Calu3 (cell line): ENCODE measurements around the gene DYNLT2. TPM values are rescaled to one million over a fixed set of nuclear protein-coding genes. Genes with fewer than 3 reads are reported as not detected.
"Not testable (repeated sequence)": the region's sequence is repeated elsewhere in the genome, so short reads cannot be mapped to it uniquely, and the experiment has no call there.

Experiments
- BruUV-seq: library from RNA; stranded (reverse); fragments of 400-500 nt; replicated peaks from 2 replicates; lab custom pipeline; 2021; lab: Mats Ljungman, UMichigan
- CTCF ChIA-PET: fragments of 300-600 bp; sonication (Branson Sonifier 250); formaldehyde crosslinking; loops from one replicate; lab custom pipeline; 2022; ENCODE audit warnings: antibody characterized with exemption; lab: Charles Lee
- DNase-seq: peaks from one replicate; pipeline ENCODE4 v3.0.0; 2022
- H3K27ac Mint-ChIP-seq: one replicate; pipeline ENCODE4 v1.8.0; 2022; ENCODE audit warnings: mixed read lengths; ENCODE audit not compliant: unreplicated experiment
- H3K27me3 Mint-ChIP-seq: one replicate; pipeline ENCODE4 v1.8.0; 2022; ENCODE audit warnings: mixed read lengths; ENCODE audit not compliant: unreplicated experiment
- H3K36me3 Mint-ChIP-seq: one replicate; pipeline ENCODE4 v1.8.0; 2022; ENCODE audit warnings: mild to moderate bottlenecking, moderate library complexity, mixed read lengths; ENCODE audit not compliant: insufficient read depth, unreplicated experiment
- H3K4me1 Mint-ChIP-seq: one replicate; pipeline ENCODE4 v1.8.0; 2022; ENCODE audit warnings: mild to moderate bottlenecking, low read depth, mixed read lengths; ENCODE audit not compliant: unreplicated experiment
- H3K4me3 Mint-ChIP-seq: one replicate; pipeline ENCODE4 v1.8.0; 2022; ENCODE audit warnings: mild to moderate bottlenecking, low read depth, moderate library complexity, mixed read lengths; ENCODE audit not compliant: unreplicated experiment
- H3K9me3 Mint-ChIP-seq: one replicate; pipeline ENCODE4 v1.8.0; 2022; ENCODE audit warnings: low read depth, mixed read lengths; ENCODE audit not compliant: unreplicated experiment
- CTCF ChIP-seq: fragments of 200-600 bp; IDR thresholded peaks from one replicate; pipeline ENCODE4 v1.8.0; 2022; ENCODE audit warnings: antibody characterized with exemption; ENCODE audit not compliant: unreplicated experiment
- intact Hi-C: fragments of 100-400 bp; cut with micrococcal nuclease; formaldehyde crosslinking; loops from one replicate; pipeline ENCODE4 v1.10.0; 2022; ENCODE audit not compliant: unreplicated experiment
- total RNA-seq: library from RNA; stranded (reverse); gene quantifications from 2 replicates; pipeline ENCODE4 v1.2.3, GENCODE V29; 2022

The DYNLT2 gene
- total RNA-seq, 1 experiment from 2014 or later, result 3.4 TPM

GRCh38 chr6:169701954-169702839 lies 49.2 kb downstream of the DYNLT2 start, which contains the start of the genes C6orf120 and WDR27:
Gene C6orf120 (plus strand): TSS chr6:169702126. CDS start chr6:169702460, 334 bp downstream.
Gene WDR27 (minus strand): TSS chr6:169702029. CDS start chr6:169689005, 13,024 bp downstream.
- H3K27ac Mint-ChIP-seq, result peak within 1 kb of the TSS; percentile 67
- H3K4me3 Mint-ChIP-seq, result peak within 1 kb of the TSS; percentile 94
- peaks cover 14% of the 10 kb centered on the region for H3K4me1 Mint-ChIP-seq
- H3K27me3 Mint-ChIP-seq, result no peaks in the 10 kb centered on the region
- H3K36me3 Mint-ChIP-seq, result peaks cover 43% of the 10 kb centered on the region
- no TSS peak for BruUV-seq
- H3K9me3 Mint-ChIP-seq, result no peaks in the 10 kb centered on the region
- CTCF ChIA-PET, result interaction anchor here (1.0 to 1.4 kb wide), 2 partner anchors 21 to 736 kb away, joined by 3 read pairs; no protein-coding TSS in a partner anchor
- no peak for TF ChIP-seq CTCF
- DNase-seq, result peak; percentile 96
- intact Hi-C loops, result loop anchor here (5.0 kb wide), 2 partner anchors 745 to 805 kb away; no protein-coding TSS in a partner anchor

- TF ChIP-seq CTCF, result no peak
- peaks cover 14% of the 10 kb centered on the region for H3K4me1 Mint-ChIP-seq
- peak; percentile 12 for DNase-seq
- BruUV-seq, result TSS peak; percentile 76
- H3K27me3 Mint-ChIP-seq, result no peaks in the 10 kb centered on the region
- intact Hi-C loops, result loop anchor here (5.0 kb wide), 2 partner anchors 744 to 804 kb away; no protein-coding TSS in a partner anchor
- no peaks in the 10 kb centered on the region for H3K9me3 Mint-ChIP-seq
- CTCF ChIA-PET, result interaction anchor here (1.0 to 1.4 kb wide), 2 partner anchors 22 to 735 kb away, joined by 3 read pairs; no protein-coding TSS in a partner anchor
- peaks cover 35% of the 10 kb centered on the region for H3K36me3 Mint-ChIP-seq
- H3K27ac Mint-ChIP-seq, result peak overlapping the region; percentile 58
- H3K4me3 Mint-ChIP-seq, result peak overlapping the region; percentile 94
These were observed 49.9 kb downstream of the DYNLT2 start for GRCh38 chr6:169701311-169701953.

- no peak for TF ChIP-seq CTCF
- BruUV-seq, result no TSS peak
- Mint-ChIP-seq H3K4me1 (peaks cover 14% of the 10 kb centered on the region), H3K4me3 (peak overlapping the region; percentile 55), H3K36me3 (peaks cover 33% of the 10 kb centered on the region), H3K9me3 (peaks cover 4% of the 10 kb centered on the region), H3K27me3 (no peaks in the 10 kb centered on the region), H3K27ac (no peak overlapping the region)
- DNase-seq, result no peak
- CTCF ChIA-PET, result no interaction called here
- intact Hi-C loops, result loop anchor here (5.0 kb wide), 2 partner anchors 743 to 803 kb away; no protein-coding TSS in a partner anchor
These were observed 51.1 kb downstream of the DYNLT2 start for GRCh38 chr6:169700296-169700695.

GRCh38 chr6:169697115-169697514 lies 54.3 kb downstream of the DYNLT2 start:
- CTCF ChIA-PET, H3K27ac Mint-ChIP-seq, intact Hi-C loops, H3K4me3 Mint-ChIP-seq, H3K9me3 Mint-ChIP-seq, BruUV-seq, H3K27me3 Mint-ChIP-seq: not testable (repeated sequence)
- DNase-seq, result peak; percentile 16
- peaks cover 14% of the 10 kb centered on the region for H3K4me1 Mint-ChIP-seq
- H3K36me3 Mint-ChIP-seq, result peaks cover 17% of the 10 kb centered on the region
